ENCODE data around the gene RNU5B-1. TPM values are rescaled to one million over a fixed set of nuclear protein-coding genes. Genes with fewer than 3 reads are reported as not detected.

Gene RNU5B-1
- polyA plus RNA-seq, 3 donors, result not detected

- H3K27me3 ChIP-seq (ENCODE audit: control insufficient read depth in 2 of 2, insufficient read depth in 2 of 2, low read length in 2 of 2), result peaks cover 0 to 3% of the 10 kb centered on the region in 2 donors
- Mint-ChIP-seq H3K27ac (no peak overlapping the region), H3K4me1 (peaks cover 8% of the 10 kb centered on the region), H3K9me3 (no peaks in the 10 kb centered on the region), H3K36me3 (no peaks in the 10 kb centered on the region), H3K4me3 (no peak overlapping the region), H3K27me3 (ENCODE audit: low read depth in 3 of 3) (peaks cover 10 to 27% (median 18%) of the 10 kb centered on the region in 3 donors)
- H3K4me1 ChIP-seq (ENCODE audit: control insufficient read depth in 1 of 2, insufficient read depth in 2 of 2, low read length in 2 of 2), result no peaks in the 10 kb centered on the region
- H3K27ac ChIP-seq (ENCODE audit: low read depth in 1 of 2, low read length in 2 of 2), result no peak overlapping the region
- H2AFZ ChIP-seq (ENCODE audit: insufficient read depth, low read depth, low read length, poor library complexity, severe bottlenecking), result no peak overlapping the region
- no peaks in the 10 kb centered on the region for H4K20me1 ChIP-seq (ENCODE audit: insufficient read depth, low read length)
- no peak overlapping the region for H3K4me3 ChIP-seq (replicated peaks in 1 of 3; ENCODE audit: low read depth in 2 of 3, low read length in 3 of 3)
- no peak overlapping the region for H3K9ac ChIP-seq (ENCODE audit: insufficient read depth, low read length, poor library complexity, severe bottlenecking)
- intact Hi-C loops (cut with micrococcal nuclease), result no loop called here
- H3K4me2 ChIP-seq (replicated peaks; ENCODE audit: extremely low read depth, low read length, poor library complexity, severe bottlenecking), result no peak overlapping the region
- H3K9me3 ChIP-seq (replicated peaks in 1 of 2; ENCODE audit: control insufficient read depth in 1 of 2, insufficient read depth in 1 of 2, low read length in 2 of 2), result no peaks in the 10 kb centered on the region
- 97% methylated on average over 9 of the region's 21 CpGs for WGBS (ENCODE audit: insufficient coverage)
- no peak for TF ChIP-seq CTCF (IDR thresholded peaks at IDR 0.05)
- H3K79me2 ChIP-seq (ENCODE audit: insufficient read depth, low read length), result no peaks in the 10 kb centered on the region
- DNase-seq, result no peak
- no peaks in the 10 kb centered on the region for H3K36me3 ChIP-seq (replicated peaks in 1 of 2; ENCODE audit: control insufficient read depth in 1 of 2, insufficient read depth in 2 of 2, low read length in 2 of 2)
Observed at GRCh38 chr15:65329288-65329983, 25.0 kb downstream of the RNU5B-1 start.

GRCh38 chr15:65329984-65330735 is 25.7 kb downstream of the RNU5B-1 start:
- Mint-ChIP-seq H3K27ac (no peak overlapping the region), H3K27me3 (ENCODE audit: low read depth in 3 of 3) (peaks cover 8 to 24% (median 18%) of the 10 kb centered on the region in 3 donors), H3K36me3 (no peaks in the 10 kb centered on the region), H3K4me1 (peaks cover 8% of the 10 kb centered on the region), H3K4me3 (no peak overlapping the region), H3K9me3 (no peaks in the 10 kb centered on the region)
- H3K4me2 ChIP-seq (replicated peaks; ENCODE audit: extremely low read depth, low read length, poor library complexity, severe bottlenecking), result no peak overlapping the region
- H3K4me1 ChIP-seq (ENCODE audit: control insufficient read depth in 1 of 2, insufficient read depth in 2 of 2, low read length in 2 of 2), result no peaks in the 10 kb centered on the region
- H3K36me3 ChIP-seq (replicated peaks in 1 of 2; ENCODE audit: control insufficient read depth in 1 of 2, insufficient read depth in 2 of 2, low read length in 2 of 2), result no peaks in the 10 kb centered on the region
- H3K27ac ChIP-seq (ENCODE audit: low read depth in 1 of 2, low read length in 2 of 2), result no peak overlapping the region
- H4K20me1 ChIP-seq (ENCODE audit: insufficient read depth, low read length), result no peaks in the 10 kb centered on the region
- TF ChIP-seq CTCF (IDR thresholded peaks at IDR 0.05), result no peak
- no peak overlapping the region for H3K9ac ChIP-seq (ENCODE audit: insufficient read depth, low read length, poor library complexity, severe bottlenecking)
- WGBS (ENCODE audit: insufficient coverage), result 96% methylated on average over 16 of the region's 18 CpGs
- DNase-seq, result no peak
- H3K9me3 ChIP-seq (replicated peaks in 1 of 2; ENCODE audit: control insufficient read depth in 1 of 2, insufficient read depth in 1 of 2, low read length in 2 of 2), result no peaks in the 10 kb centered on the region
- H3K4me3 ChIP-seq (replicated peaks in 1 of 3; ENCODE audit: low read depth in 2 of 3, low read length in 3 of 3), result no peak overlapping the region
- no peaks in the 10 kb centered on the region for H3K79me2 ChIP-seq (ENCODE audit: insufficient read depth, low read length)
- H3K27me3 ChIP-seq (ENCODE audit: control insufficient read depth in 2 of 2, insufficient read depth in 2 of 2, low read length in 2 of 2), result peaks cover 0 to 3% of the 10 kb centered on the region in 2 donors
- no peak overlapping the region for H2AFZ ChIP-seq (ENCODE audit: insufficient read depth, low read depth, low read length, poor library complexity, severe bottlenecking)
- intact Hi-C loops (cut with micrococcal nuclease), result no loop called here

All from CD14-positive monocyte (primary cell).